Trophoblast cell (in vitro differentiated cells and primary cell): ENCODE data around the gene LRRC46.

ENCODE experiments used
- DNase-seq, 2 donors: peaks; one replicate each; pipeline ENCODE4 v3.0.0-alpha.2; 2016
- H2AFZ ChIP-seq: 2 replicates; pipeline ENCODE4 v1.6.1; 2013; ENCODE audit warnings: low read length, moderate library complexity, mild to moderate bottlenecking; ENCODE audit not compliant: insufficient read depth, poor library complexity
- H2AK5ac ChIP-seq: 2 replicates; pipeline ENCODE4 v1.6.1; 2013; ENCODE audit warnings: mild to moderate bottlenecking, low read length
- H2BK120ac ChIP-seq: 2 replicates; pipeline ENCODE4 v1.6.1; 2013; ENCODE audit warnings: low read length, mild to moderate bottlenecking, moderate library complexity; ENCODE audit not compliant: insufficient read depth, poor library complexity
- H2BK12ac ChIP-seq: 2 replicates; pipeline ENCODE4 v1.6.1; 2013; ENCODE audit warnings: mild to moderate bottlenecking, low read length, moderate library complexity
- H2BK5ac ChIP-seq: 2 replicates; pipeline ENCODE4 v1.6.1; 2013; ENCODE audit warnings: low read length, low read depth, moderate library complexity, mild to moderate bottlenecking; ENCODE audit not compliant: poor library complexity
- H3K14ac ChIP-seq: 2 replicates; pipeline ENCODE4 v1.6.1; 2013; ENCODE audit warnings: mild to moderate bottlenecking, low read length
- H3K18ac ChIP-seq: 2 replicates; pipeline ENCODE4 v1.6.1; 2013; ENCODE audit warnings: mild to moderate bottlenecking, low read length
- H3K23ac ChIP-seq: 2 replicates; pipeline ENCODE4 v1.6.1; 2013; ENCODE audit warnings: low read length
- H3K27ac ChIP-seq: 2 replicates; pipeline ENCODE4 v1.5.1; 2013; ENCODE audit warnings: low read depth, mild to moderate bottlenecking, inconsistent platforms, low read length, moderate library complexity
- H3K27me3 ChIP-seq: 2 replicates; pipeline ENCODE4 v1.6.1; 2013; ENCODE audit warnings: inconsistent platforms, mild to moderate bottlenecking, low read length, moderate library complexity; ENCODE audit not compliant: insufficient read depth
- H3K36me3 ChIP-seq, 2 experiments: 1 replicate in 1 of 2; 2 replicates in 1 of 2; pipeline ENCODE4 v1.6.1; 2013; ENCODE audit warnings: low read length in 2 of 2, mild to moderate bottlenecking in 2 of 2, moderate library complexity in 1 of 2; ENCODE audit not compliant: insufficient read depth in 2 of 2, control insufficient read depth in 1 of 2
- H3K4ac ChIP-seq: 2 replicates; pipeline ENCODE4 v1.6.1; 2013; ENCODE audit warnings: low read depth, mild to moderate bottlenecking, low read length, moderate library complexity
- H3K4me1 ChIP-seq, 2 experiments: 1 replicate in 1 of 2; 2 replicates in 1 of 2; pipeline ENCODE4 v1.6.1; 2013; ENCODE audit warnings: low read length in 2 of 2, mild to moderate bottlenecking in 2 of 2, moderate library complexity in 1 of 2; ENCODE audit not compliant: insufficient read depth in 2 of 2, control insufficient read depth in 1 of 2
- H3K4me2 ChIP-seq: 2 replicates; pipeline ENCODE4 v1.6.1; 2013; ENCODE audit warnings: inconsistent platforms, mild to moderate bottlenecking, low read length, moderate library complexity
- H3K4me3 ChIP-seq: 2 replicates; pipeline ENCODE4 v1.5.1; 2013; ENCODE audit warnings: mild to moderate bottlenecking, low read depth, low read length, inconsistent platforms
- H3K79me1 ChIP-seq: one replicate; pipeline ENCODE4 v1.6.1; 2013; ENCODE audit warnings: low read length
- H3K79me2 ChIP-seq: 2 replicates; pipeline ENCODE4 v1.6.1; 2013; ENCODE audit warnings: low read length, mild to moderate bottlenecking; ENCODE audit not compliant: control insufficient read depth, insufficient read depth, poor library complexity
- H3K9ac ChIP-seq: 2 replicates; pipeline ENCODE4 v1.6.1; 2013; ENCODE audit warnings: mild to moderate bottlenecking, low read length
- H3K9me3 ChIP-seq: 2 replicates; pipeline ENCODE4 v1.6.1; 2013; ENCODE audit warnings: low read depth, mild to moderate bottlenecking, control low read depth, inconsistent platforms, low read length; ENCODE audit not compliant: insufficient read depth
- H4K12ac ChIP-seq: 2 replicates; pipeline ENCODE4 v1.6.1; 2013; ENCODE audit warnings: low read depth, mild to moderate bottlenecking, low read length, moderate library complexity
- H4K8ac ChIP-seq: 2 replicates; pipeline ENCODE4 v1.6.1; 2013; ENCODE audit warnings: low read depth, mild to moderate bottlenecking, low read length, moderate library complexity
- H4K91ac ChIP-seq: one replicate; pipeline ENCODE4 v1.6.1; 2013; ENCODE audit warnings: low read depth, mild to moderate bottlenecking, low read length, moderate library complexity
- WGBS: extraction: QIAGEN DNeasy Blood & Tissue Kit; methylation state at CpG from one replicate; pipeline ENCODE4 v1.1.7; 2013; ENCODE audit warnings: missing lambda C conversion rate; ENCODE audit not compliant: insufficient read length, insufficient coverage; ENCODE audit errors: extremely low coverage; 5-methylcytosine and 5-hydroxymethylcytosine counted together

The LRRC46 gene

GRCh38 chr17:47818002-47818695, 13.3 kb upstream of the LRRC46 start:
- no peak overlapping the region for H3K23ac ChIP-seq
- H3K4me2 ChIP-seq = no peak overlapping the region
- H2BK12ac ChIP-seq = no peak overlapping the region
- H3K9me3 ChIP-seq = no peaks in the 10 kb centered on the region
- no peaks in the 10 kb centered on the region for H3K27me3 ChIP-seq
- H3K79me1 ChIP-seq = peaks cover 9% of the 10 kb centered on the region
- peaks cover 1% of the 10 kb centered on the region for H3K79me2 ChIP-seq
- no peak overlapping the region for H4K91ac ChIP-seq
- no peak overlapping the region for H4K8ac ChIP-seq
- no peak overlapping the region for H2AFZ ChIP-seq
- peaks cover 40 to 44% of the 10 kb centered on the region in 2 experiments for H3K36me3 ChIP-seq
- no peak overlapping the region for H3K27ac ChIP-seq
- H2AK5ac ChIP-seq = no peak overlapping the region
- H3K18ac ChIP-seq = no peak overlapping the region
- no peak overlapping the region for H3K4me3 ChIP-seq
- H3K9ac ChIP-seq = no peak overlapping the region
- WGBS = no CpG with 5 or more reads among the region's 11 CpGs
- DNase-seq = no peak
- no peak overlapping the region for H2BK120ac ChIP-seq
- no peak overlapping the region for H2BK5ac ChIP-seq
- H3K4ac ChIP-seq = no peak overlapping the region
- H4K12ac ChIP-seq = no peak overlapping the region
- no peak overlapping the region for H3K14ac ChIP-seq
- peaks cover 8 to 9% of the 10 kb centered on the region in 2 experiments for H3K4me1 ChIP-seq

- no peak overlapping the region for H3K4me2 ChIP-seq
- H2AK5ac ChIP-seq = no peak overlapping the region
- H3K18ac ChIP-seq = no peak overlapping the region
- peaks cover 1% of the 10 kb centered on the region for H3K79me2 ChIP-seq
- H3K79me1 ChIP-seq = peaks cover 9% of the 10 kb centered on the region
- H3K4me3 ChIP-seq = no peak overlapping the region
- no peak overlapping the region for H4K8ac ChIP-seq
- H3K14ac ChIP-seq = no peak overlapping the region
- no peak for DNase-seq
- no peak overlapping the region for H4K91ac ChIP-seq
- no peak overlapping the region for H3K4ac ChIP-seq
- WGBS = no CpG with 5 or more reads among the region's 10 CpGs
- peaks cover 41 to 48% of the 10 kb centered on the region in 2 experiments for H3K36me3 ChIP-seq
- H3K27ac ChIP-seq = no peak overlapping the region
- no peak overlapping the region for H2BK12ac ChIP-seq
- H3K4me1 ChIP-seq = peaks cover 8 to 9% of the 10 kb centered on the region in 2 experiments
- no peak overlapping the region for H3K23ac ChIP-seq
- H3K27me3 ChIP-seq = no peaks in the 10 kb centered on the region
- H4K12ac ChIP-seq = no peak overlapping the region
- no peak overlapping the region for H2BK5ac ChIP-seq
- H2AFZ ChIP-seq = no peak overlapping the region
- H3K9me3 ChIP-seq = no peaks in the 10 kb centered on the region
- H2BK120ac ChIP-seq = no peak overlapping the region
- no peak overlapping the region for H3K9ac ChIP-seq
Observed at GRCh38 chr17:47819475-47819874, 12.0 kb upstream of the LRRC46 start.

GRCh38 chr17:47820033-47820789, 11.3 kb upstream of the LRRC46 start:
- peaks cover 8 to 9% of the 10 kb centered on the region in 2 experiments for H3K4me1 ChIP-seq
- H3K79me1 ChIP-seq = peaks cover 9% of the 10 kb centered on the region
- H2AFZ ChIP-seq = no peak overlapping the region
- no peak overlapping the region for H3K4me2 ChIP-seq
- no peak overlapping the region for H4K8ac ChIP-seq
- no peaks in the 10 kb centered on the region for H3K9me3 ChIP-seq
- H3K4ac ChIP-seq = no peak overlapping the region
- no peak overlapping the region for H4K91ac ChIP-seq
- no peaks in the 10 kb centered on the region for H3K27me3 ChIP-seq
- H3K79me2 ChIP-seq = peaks cover 1% of the 10 kb centered on the region
- H3K27ac ChIP-seq = no peak overlapping the region
- no peak overlapping the region for H2AK5ac ChIP-seq
- no peak overlapping the region for H2BK5ac ChIP-seq
- peaks cover 38 to 47% of the 10 kb centered on the region in 2 experiments for H3K36me3 ChIP-seq
- no peak overlapping the region for H3K18ac ChIP-seq
- H3K14ac ChIP-seq = no peak overlapping the region
- H3K23ac ChIP-seq = no peak overlapping the region
- no CpG with 5 or more reads among the region's 12 CpGs for WGBS
- no peak overlapping the region for H4K12ac ChIP-seq
- no peak overlapping the region for H3K4me3 ChIP-seq
- no peak overlapping the region for H3K9ac ChIP-seq
- H2BK120ac ChIP-seq = no peak overlapping the region
- H2BK12ac ChIP-seq = no peak overlapping the region
- DNase-seq = no peak

- H3K4me1 ChIP-seq = peaks cover 8 to 9% of the 10 kb centered on the region in 2 experiments
- peaks cover 9% of the 10 kb centered on the region for H3K79me1 ChIP-seq
- no peak overlapping the region for H3K23ac ChIP-seq
- H2BK120ac ChIP-seq = no peak overlapping the region
- no peak overlapping the region for H4K91ac ChIP-seq
- no peak overlapping the region for H3K4ac ChIP-seq
- peak overlapping the region; percentile 32 for H2AFZ ChIP-seq
- WGBS = no CpG with 5 or more reads among the region's 4 CpGs
- no peaks in the 10 kb centered on the region for H3K9me3 ChIP-seq
- no peak for DNase-seq
- no peak overlapping the region for H3K27ac ChIP-seq
- H2AK5ac ChIP-seq = peak overlapping the region; percentile 55
- H3K4me3 ChIP-seq = peak overlapping the region; percentile 72
- H3K18ac ChIP-seq = no peak overlapping the region
- H3K79me2 ChIP-seq = peaks cover 1% of the 10 kb centered on the region
- H3K27me3 ChIP-seq = no peaks in the 10 kb centered on the region
- peak overlapping the region; percentile 57 for H3K9ac ChIP-seq
- H3K36me3 ChIP-seq = peaks cover 36 to 43% of the 10 kb centered on the region in 2 experiments
- peak overlapping the region; percentile 35 for H4K12ac ChIP-seq
- no peak overlapping the region for H2BK5ac ChIP-seq
- no peak overlapping the region for H2BK12ac ChIP-seq
- peak overlapping the region; percentile 72 for H3K4me2 ChIP-seq
- H3K14ac ChIP-seq = no peak overlapping the region
- peak overlapping the region; percentile 78 for H4K8ac ChIP-seq
Observed at GRCh38 chr17:47821031-47821423, 10.4 kb upstream of the LRRC46 start.
